Measurements from ENCODE around the gene GRB10.
"Not testable (repeated sequence)": the region's sequence is repeated elsewhere in the genome, so short reads cannot be mapped to it uniquely, and the experiment has no call there.

Gene GRB10

GRCh38 chr7:50743893-50744292 lies 38.8 kb downstream of the GRB10 start:
- no peak for DNase-seq (ENCODE audit: low read depth in 2 of 2)

- DNase-seq (ENCODE audit: low read depth in 2 of 2) = no peak
Observed at GRCh38 chr7:50743016-50743415, 39.7 kb downstream of the GRB10 start.

- no peak for DNase-seq (ENCODE audit: low read depth in 2 of 2)
Observed at GRCh38 chr7:50742401-50742800, 40.3 kb downstream of the GRB10 start.

GRCh38 chr7:50739744-50740435 lies 42.8 kb downstream of the GRB10 start:
- DNase-seq (ENCODE audit: low read depth in 2 of 2) = peak; percentile 47 to 52

GRCh38 chr7:50738932-50739331 lies 43.8 kb downstream of the GRB10 start:
- DNase-seq (ENCODE audit: low read depth in 2 of 2) = no peak

- DNase-seq (ENCODE audit: low read depth in 2 of 2) = not testable (repeated sequence)
Observed at GRCh38 chr7:50735836-50736235, 46.9 kb downstream of the GRB10 start.

GRCh38 chr7:50735333-50735732 lies 47.4 kb downstream of the GRB10 start:
- no peak for DNase-seq (ENCODE audit: low read depth in 2 of 2)

- no peak for DNase-seq (ENCODE audit: low read depth in 2 of 2)
Observed at GRCh38 chr7:50734246-50734645, 48.5 kb downstream of the GRB10 start.

- no peak for DNase-seq (ENCODE audit: low read depth in 2 of 2)
Observed at GRCh38 chr7:50733552-50733951, 49.1 kb downstream of the GRB10 start.

GRCh38 chr7:50731703-50732582 lies 50.8 kb downstream of the GRB10 start:
- DNase-seq (ENCODE audit: low read depth in 2 of 2) = no peak

- no peak for DNase-seq (ENCODE audit: low read depth in 2 of 2)
Observed at GRCh38 chr7:50730446-50731400, 52.0 kb downstream of the GRB10 start.

- DNase-seq (ENCODE audit: low read depth in 2 of 2) = no peak
Observed at GRCh38 chr7:50729962-50730361, 52.7 kb downstream of the GRB10 start.

GRCh38 chr7:50728184-50728583 lies 54.5 kb downstream of the GRB10 start:
- DNase-seq (ENCODE audit: low read depth in 2 of 2) = no peak

GRCh38 chr7:50727711-50728110 lies 55.0 kb downstream of the GRB10 start:
- no peak for DNase-seq (ENCODE audit: low read depth in 2 of 2)

GRCh38 chr7:50727072-50727471 lies 55.6 kb downstream of the GRB10 start:
- no peak for DNase-seq (ENCODE audit: low read depth in 2 of 2)

GRCh38 chr7:50725774-50726173 lies 56.9 kb downstream of the GRB10 start:
- no peak for DNase-seq (ENCODE audit: low read depth in 2 of 2)

GRCh38 chr7:50724526-50725520 lies 57.9 kb downstream of the GRB10 start:
- no peak for DNase-seq (ENCODE audit: low read depth in 2 of 2)

- no peak for DNase-seq (ENCODE audit: low read depth in 2 of 2)
Observed at GRCh38 chr7:50723888-50724287, 58.8 kb downstream of the GRB10 start.

- DNase-seq (ENCODE audit: low read depth in 2 of 2) = no peak
Observed at GRCh38 chr7:50723173-50723572, 59.5 kb downstream of the GRB10 start.

- DNase-seq (ENCODE audit: low read depth in 2 of 2) = no peak
Observed at GRCh38 chr7:50721661-50722259, 60.9 kb downstream of the GRB10 start.
